NOMO-1 treated with DMSO at 0.1 percent for 48 hours (cell line): ENCODE results near the gene KIAA1328.
"Not testable (repeated sequence)": the region's sequence is repeated elsewhere in the genome, so short reads cannot be mapped to it uniquely, and the experiment has no call there.

Source experiments
- DNase-seq: peaks from one replicate; lab custom pipeline; 2025; ENCODE audit not compliant: unreplicated experiment; lab: John Stamatoyannopoulos, UW

Gene KIAA1328

DNA sequence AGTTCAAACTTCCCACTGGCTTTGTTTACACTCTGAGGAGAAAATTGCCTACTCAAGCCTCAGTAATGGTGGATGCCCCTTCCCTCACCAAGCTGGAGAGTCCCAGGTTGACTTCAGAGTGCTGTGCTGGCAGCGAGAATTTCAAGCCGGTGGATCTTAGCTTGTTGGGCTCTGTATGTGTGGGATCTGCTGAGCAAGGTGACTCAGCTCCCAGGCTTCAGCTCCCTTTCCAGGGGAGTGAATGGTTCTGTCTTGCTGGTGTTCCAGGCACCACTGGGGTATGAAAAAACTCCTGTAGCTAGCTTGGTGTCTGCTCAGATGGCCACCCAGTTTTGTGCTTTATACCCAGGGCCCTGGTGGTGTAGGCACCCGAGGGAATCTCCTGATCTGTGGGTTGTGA is 50.9 kb downstream of the KIAA1328 start:
- DNase-seq: not testable (repeated sequence)

DNA sequence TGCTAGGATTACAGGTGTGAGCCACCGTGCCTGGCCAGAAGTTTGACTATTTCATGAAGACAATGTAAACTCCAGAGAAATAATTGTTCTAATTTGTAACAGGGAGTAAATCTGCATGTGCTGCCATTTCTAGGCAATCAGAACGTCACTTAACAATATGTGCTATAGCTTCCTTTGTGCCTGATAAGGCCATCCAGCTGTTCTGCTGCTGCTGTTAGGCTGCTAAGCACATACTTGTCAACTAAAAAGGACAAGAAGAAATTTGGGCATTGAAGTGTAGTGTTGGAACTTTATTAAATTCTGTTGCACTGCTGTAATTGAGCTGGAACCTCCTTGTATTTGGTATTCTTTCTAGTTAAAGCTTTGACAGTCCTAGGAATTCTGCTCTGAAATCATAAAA is 57.1 kb downstream of the KIAA1328 start:
- no peak for DNase-seq

DNA sequence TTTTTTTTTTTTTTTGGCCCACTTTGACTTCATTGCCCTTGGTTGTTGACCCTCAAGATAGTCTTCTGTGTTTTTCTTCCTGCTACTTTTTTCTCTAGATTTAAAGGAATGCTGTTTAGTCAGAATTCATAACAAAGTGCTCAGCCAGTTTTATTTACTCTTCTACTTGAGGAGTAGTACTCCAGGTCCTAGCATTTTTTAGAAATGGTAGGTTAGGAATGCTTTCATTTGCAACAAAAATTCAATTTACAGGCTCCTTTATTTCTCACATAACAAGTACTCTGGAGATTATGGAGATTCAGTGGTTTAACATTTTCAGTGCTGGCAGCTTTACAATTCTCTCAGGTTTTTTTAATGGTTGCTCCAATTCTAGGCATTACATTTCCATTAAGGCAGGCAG is 58.2 kb downstream of the KIAA1328 start:
- no peak for DNase-seq

DNA sequence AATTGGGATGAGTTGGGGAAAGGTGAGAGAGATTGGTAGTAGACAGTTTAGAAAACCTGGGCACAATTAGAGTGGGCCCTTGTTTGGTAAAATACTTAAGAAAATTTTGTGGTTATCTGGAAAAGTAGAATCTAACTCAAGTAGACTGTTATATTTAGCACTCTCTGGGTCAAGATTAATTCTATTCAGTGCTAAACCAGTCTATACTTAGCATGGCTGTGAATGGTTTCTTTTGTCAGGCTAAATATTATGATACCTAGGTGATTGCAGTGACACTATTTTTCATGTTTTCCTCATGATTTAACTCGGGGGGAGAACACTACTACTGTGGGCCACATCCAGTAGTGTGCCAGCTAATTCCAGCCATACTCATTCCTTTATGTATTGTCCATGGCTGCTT is 58.9 kb downstream of the KIAA1328 start:
- no peak for DNase-seq

DNA sequence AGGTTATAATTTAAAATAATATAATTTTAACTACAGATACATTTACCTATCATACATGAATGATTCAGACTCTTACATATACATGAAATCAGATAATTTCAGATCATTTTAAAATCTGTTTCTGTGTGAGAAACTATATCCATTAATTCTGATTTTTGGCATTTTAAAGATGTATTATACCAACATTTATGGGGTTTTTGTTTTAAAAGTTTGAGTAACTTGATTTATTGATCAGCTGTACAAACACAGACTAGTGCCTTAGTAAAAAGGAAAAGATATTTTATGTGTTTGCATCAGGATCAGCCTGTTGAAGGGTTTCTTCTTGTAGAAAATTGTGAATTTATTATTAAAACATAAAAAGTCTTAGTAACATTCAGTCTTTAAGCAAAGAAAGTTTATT is 59.9 kb downstream of the KIAA1328 start:
- no peak for DNase-seq

DNA sequence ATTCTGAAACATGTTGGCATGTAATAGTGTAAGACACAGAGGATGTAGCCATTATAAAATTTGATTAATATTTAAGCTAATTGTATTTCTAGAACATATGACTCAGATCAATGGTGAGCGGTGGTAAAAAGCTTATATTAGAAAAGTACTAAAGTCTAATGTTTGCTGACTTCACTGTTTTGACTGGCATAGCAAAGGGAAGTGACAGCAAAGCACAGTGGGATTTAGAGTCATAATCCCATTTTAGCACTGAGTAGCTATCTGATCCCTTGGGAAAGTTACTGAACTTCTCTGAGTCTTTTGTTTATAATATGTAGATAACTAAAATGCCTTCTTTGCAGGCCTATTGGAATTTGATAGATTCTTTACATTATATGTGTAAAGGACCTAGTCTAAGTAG is 60.4 kb downstream of the KIAA1328 start:
- DNase-seq: no peak

DNA sequence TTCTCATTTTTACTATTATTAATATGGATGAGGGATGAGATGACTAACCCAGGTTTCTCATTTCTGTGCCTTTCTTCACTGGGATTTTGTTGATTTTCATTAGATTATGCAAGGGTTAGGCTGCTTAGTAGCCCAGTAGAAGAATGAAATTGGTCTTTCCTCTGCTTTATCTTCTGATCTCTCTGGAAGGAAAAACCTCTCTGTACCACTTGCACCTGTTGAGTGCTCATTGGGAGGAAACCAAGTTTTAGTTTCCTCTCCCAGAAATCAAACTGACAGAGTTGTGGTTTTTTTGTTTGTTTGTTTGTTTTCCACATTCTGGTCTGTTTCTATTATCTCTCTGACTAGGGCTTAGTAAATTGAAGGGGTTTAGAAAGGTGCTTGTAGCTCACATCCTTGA is 60.8 kb downstream of the KIAA1328 start:
- DNase-seq: no peak

DNA sequence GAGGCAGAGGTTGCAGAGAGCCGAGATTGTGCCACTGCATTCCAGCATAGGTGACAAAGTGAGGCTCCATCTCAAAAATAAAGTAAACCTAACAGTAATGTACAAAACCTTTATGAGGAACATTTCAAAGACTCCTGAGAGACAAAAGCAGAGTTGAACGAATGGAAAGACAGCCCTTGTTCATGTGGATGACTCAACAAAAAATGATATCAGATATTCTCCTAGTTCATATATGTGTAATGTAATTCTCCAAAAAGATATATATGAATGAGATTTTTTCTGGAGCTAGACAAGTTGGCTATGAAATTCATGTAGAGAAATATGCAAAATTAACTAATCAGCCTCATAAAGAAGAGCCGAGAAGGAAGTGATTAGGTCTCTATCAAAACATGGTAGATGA is 61.7 kb downstream of the KIAA1328 start:
- DNase-seq: no peak

DNA sequence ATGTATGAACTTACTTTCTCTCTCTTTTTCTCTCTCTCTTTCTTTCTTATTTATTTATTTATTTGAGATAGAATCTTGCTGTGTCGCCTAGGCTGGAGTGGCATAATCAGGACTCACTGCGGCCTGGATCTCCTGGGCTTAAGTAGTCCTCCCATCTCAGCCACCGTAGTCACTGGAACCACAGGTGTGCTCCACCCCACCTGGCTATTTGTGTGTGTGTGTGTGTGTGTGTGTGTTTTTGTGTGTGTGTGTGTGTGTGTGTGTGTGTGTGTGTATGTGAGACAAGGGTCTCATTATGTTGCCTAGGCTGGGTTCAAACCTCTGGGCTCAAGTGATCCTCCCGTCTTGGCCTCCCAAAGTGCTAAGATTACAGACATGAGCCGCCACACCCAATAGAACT is 64.3 kb downstream of the KIAA1328 start:
- no peak for DNase-seq

DNA sequence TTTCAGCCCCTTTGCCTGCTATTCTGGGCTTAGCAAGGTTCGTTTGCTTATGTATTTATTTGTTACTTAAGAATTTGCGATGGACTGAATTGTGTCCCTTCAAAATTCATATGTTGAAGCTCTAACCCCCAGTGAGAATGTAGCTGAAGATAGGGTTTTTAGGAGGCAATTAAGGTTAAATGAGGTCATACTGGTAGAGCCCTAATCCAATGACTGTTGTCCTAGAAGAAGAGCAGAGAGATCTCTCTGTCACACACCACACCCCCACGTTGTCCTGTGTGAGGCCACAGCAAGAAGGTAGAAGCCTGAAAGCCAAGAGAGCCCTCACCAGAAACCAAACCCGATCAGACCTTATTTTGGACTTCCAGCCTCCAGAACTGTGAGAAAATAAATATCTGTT is 66.7 kb downstream of the KIAA1328 start:
- DNase-seq: no peak

DNA sequence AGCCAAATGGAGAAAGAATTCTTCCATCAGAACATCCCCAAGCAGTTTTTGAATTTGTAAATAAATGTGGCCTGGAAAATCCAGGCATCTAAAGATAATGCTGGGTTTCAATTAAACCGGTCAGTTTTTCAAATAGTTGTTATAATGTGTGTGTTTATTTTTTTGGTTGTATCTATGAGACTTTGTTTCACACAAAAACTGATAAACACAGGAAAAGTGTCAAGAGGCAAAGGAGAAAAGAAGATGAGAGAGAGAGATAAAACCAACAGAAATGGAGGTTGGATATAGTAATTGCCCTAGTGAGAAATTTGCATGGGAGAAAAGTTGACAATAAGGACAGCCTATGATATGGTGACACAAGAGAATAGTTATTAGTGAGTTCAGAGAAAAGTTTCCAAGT is 68.3 kb downstream of the KIAA1328 start:
- DNase-seq: no peak

DNA sequence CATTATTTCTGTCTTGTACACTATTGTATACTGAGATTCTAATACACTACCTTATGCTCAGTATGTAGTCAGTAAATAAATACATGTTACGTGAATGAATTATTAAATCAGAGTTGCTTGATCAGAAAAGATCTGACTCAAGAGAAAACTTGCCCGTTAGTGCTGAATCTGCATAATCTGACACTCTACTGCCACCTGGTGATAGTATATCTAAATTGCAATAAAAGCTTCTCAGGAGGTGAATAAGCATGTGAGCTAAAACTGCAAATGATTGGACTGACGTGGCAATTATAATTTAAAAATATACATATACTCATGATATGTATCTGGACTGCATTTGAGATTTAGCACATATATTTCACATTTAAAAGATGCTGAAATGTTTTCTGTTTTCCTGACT is 70.4 kb downstream of the KIAA1328 start:
- peak; percentile 21 for DNase-seq

DNA sequence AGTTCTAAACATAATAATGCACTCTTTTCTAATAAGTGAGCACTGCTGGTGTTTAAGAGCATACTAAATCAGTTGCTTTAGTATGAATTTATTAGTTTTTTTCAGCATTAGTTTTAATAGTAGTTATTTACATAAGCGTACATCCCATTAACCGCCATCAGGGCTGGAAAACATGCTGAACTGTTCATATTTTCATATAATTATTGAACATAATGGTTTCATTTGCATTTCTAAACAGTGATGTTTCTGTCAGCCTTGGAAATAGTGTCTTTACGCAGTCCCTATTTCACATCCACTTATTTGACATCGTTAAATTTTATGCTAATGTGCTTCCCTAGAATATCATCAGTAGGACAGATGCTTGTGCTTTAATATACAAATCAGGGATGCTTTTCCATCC is 71.5 kb downstream of the KIAA1328 start:
- DNase-seq: no peak

DNA sequence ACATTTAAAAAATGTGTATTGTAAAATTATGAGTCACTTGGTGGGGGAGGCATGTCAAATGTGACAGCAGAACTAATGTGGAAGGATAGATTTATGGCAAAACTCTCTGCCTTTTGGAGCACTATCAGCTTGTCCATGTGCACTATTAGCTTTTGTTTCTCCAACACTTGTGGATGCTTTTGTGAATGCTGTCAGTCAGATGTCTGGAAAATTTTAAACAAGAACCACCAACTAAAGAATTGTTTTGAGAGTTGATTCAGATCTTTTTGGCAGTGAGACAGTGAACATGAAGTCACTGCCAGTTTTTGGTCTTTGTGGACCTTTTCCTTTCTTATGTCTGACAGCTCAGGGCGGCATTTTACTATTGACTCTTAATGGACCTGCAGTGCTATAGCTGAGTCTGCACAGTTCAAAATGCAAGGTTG is 72.4 kb downstream of the KIAA1328 start:
- no peak for DNase-seq

DNA sequence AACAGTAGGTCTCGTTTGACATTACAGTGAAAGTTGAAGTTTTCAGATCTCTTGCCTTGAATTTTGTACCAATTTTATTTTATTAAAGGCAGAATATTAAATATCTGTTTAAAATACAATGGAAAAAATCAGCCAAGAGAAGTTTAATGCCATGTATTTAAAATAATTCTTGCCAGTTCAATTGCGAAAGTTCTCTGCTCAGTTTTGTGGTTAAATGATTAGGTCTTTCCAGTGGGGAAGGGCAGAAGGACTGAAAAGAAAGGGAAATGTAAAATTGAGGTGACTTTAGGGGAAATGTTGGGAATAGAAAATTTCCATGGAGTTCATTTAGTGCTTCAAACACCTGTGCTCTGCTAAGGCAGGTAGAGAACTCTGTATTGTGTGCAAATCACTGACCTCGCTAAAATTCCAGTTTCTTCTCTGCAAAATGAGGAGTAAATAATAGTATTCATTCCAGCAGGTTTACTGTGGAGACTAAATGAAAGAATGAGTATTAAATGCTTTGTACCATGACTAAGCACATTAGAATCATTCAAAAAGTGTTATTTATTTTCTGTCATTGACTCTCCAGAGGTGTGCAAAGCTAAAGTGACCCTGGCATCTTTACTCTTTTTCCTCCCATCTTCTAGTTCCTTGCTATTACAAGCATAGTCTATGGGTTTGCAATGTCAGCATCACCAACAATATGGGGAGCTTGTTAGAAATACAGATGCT is 74.4 kb downstream of the KIAA1328 start:
- DNase-seq: no peak

DNA sequence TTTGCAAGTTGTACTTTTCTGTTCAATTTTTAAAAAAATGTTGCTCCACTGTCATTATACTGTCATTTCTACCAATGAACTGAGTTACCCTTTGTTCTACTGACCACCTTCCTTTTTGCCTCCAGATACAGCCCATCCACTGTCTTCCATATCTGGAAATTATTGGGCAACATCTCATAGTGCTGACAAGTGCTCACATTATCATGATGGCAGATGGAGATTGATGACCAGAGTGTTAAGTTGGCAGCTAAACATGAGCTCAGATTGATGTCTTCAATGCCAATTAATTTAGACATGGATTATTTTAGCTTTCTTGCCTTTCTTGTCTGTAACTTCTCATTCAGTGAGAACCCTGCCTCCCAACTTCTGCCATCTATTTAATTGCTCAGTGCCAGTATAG is 76.6 kb downstream of the KIAA1328 start:
- DNase-seq: no peak

DNA sequence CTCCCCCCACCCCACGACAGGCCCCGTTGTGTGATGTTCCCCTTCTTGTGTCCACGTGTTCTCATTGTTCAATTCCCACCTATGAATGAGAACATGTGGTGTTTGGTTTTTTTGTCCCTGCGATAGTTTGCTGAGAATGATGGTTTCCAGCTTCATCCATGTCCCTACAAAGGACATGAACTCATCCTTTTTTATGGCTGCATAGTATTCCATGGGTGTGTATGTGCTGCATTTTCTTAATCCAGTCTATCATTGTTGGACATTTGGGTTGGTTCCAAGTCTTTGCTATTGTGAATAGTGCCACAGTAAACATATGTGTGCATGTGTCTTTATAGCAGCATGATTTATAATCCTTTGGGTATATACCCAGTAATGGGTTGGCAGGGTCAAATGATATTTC is 80.4 kb downstream of the KIAA1328 start:
- not testable (repeated sequence) for DNase-seq

DNA sequence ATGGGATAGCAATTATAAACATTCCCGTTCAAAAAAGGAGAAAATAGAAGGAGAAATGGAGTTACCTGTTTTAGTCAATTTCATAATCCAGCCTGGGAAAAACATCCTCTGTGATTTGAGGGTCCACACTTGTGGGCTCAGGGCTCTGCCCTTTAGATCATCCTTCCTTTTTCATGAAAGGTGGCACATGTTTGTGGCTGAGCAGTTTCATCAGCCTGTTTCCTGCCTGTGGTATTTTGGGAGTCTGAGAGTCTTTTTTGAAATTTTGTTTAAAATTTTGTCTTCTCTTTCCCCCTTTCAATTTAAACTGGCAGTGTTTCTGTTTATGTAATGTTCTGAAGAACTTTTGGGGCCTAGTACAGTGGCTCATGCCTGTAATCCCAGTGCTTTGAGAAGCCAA is 84.0 kb downstream of the KIAA1328 start:
- DNase-seq: peak; percentile 56

DNA sequence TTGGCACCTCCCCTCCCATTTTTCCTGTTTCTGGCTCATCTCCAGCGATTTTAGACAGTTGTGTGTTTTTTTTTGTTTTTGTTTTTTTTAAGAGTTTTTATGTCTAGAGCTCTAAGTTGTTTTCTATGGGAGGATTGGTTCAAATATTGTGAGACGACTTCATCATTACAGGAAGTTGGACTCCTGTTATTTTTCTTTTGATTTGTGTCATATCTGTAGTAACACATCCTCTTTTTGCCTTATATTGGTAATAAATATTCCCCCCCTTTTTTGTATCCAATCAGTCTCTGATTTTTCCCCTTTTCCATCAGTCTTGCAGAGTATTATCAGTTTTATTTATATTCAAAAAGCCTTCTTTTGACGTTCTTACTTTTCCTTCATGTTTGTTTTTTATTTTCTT is 89.0 kb downstream of the KIAA1328 start:
- DNase-seq: no peak

DNA sequence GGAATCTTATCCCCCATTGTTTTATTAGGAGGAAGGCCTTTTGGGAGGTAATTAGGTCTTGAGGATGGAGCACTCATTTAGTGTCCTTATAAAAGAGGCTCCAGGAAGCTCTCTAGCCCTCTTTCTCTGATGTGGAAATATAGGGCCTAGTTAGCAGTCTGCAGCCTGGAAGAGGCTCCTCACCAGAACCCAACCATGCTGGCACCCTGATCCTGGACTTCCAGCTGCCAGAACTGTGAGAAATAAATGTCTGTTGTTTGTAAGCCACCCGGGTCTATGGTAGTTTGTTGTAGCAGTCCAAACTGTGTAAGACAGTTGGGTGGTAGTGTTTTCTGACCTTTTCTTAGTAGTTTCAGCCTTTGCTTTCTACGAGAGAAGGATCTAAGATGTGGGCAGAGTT is 100.7 kb downstream of the KIAA1328 start:
- DNase-seq: no peak

DNA sequence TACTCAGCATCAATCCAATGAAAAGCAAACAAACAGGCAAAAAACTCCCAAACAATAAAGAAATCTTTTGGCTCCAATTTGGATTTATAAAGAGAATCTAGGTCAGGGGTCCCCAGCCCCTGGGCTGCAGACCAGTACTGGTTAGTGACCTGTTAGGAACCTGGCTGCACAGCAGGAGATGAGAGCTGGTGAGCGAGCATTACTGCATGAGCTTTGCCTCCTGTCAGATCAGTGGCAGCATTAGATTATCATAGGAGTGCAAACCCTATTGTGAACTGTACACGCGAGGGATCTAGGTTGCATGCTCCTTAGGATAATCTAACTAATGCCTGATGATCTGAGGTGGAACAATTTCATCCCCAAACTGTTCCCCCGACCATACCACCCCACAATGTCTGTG is 102.2 kb downstream of the KIAA1328 start:
- DNase-seq: no peak

DNA sequence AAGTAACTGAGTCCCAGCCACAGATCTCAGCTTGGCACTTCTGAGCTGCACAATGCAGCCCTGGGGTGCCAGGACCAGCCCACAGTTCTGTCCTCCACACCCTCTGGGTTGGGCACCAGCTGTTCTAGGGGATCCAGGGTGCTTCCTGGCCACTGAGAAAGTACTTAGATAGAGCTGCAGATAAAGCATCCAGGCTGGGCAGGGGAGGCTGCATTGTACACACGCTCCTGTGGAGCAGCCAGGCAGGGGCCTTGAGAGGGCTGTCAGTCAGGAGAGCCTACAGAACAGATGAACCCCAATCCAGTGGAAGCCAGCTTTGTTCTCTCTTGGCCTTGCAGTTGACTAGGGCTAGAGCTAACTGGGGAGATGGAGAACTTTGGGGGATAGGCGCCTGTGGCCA is 104.6 kb downstream of the KIAA1328 start:
- DNase-seq: no peak

DNA sequence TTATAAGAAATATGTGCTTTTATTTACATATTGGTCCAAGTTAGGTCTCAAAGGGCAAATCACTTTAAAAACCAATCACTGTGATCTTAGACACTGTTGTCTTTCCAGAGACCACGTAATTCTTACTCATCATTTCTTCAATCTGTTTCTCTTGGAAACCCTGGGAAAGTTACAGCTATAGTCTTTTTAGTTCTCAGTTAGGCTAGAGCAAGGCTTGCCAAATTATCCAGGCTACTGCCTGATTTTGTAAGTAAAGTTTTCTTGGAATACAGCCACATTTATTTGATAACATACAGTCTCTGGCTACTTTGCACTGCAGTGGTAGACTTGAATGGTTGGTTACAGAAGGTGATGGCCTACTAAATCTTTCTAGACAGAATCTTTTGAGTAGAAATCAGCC is 106.0 kb downstream of the KIAA1328 start:
- DNase-seq: no peak
